Stimulated activated naive B cell treated with anti-CD40 and anti-IgM and Interleukin-4, amounts not matched to agents 10 μg/mL and 1 μg/mL and 100 μg/mL, for 72 hours (primary cell): ENCODE data around the gene XPO4.
"Not testable (repeated sequence)": the region's sequence is repeated elsewhere in the genome, so short reads cannot be mapped to it uniquely, and the experiment has no call there.

Experiments used
- ATAC-seq, 2 donors: fragments of 150-1000 bp; cut with Tn5 transposase; replicated peaks; 2 replicates each; pipeline ENCODE4 v1.10.0; 2021; ENCODE audit warnings: moderate library complexity in 1 of 2
- DNase-seq: peaks from one replicate; pipeline ENCODE4 v3.0.0; 2021
- H3K27ac Mint-ChIP-seq: one replicate; pipeline ENCODE4 v1.8.0; 2022; ENCODE audit warnings: mild to moderate bottlenecking, mixed read lengths
- H3K27me3 Mint-ChIP-seq, 2 donors: one replicate each; pipeline ENCODE4 v1.8.0; 2022; ENCODE audit warnings: mixed read lengths in 2 of 2
- H3K36me3 Mint-ChIP-seq, 2 donors: one replicate each; pipeline ENCODE4 v1.8.0; 2022; ENCODE audit warnings: mixed read lengths in 2 of 2, mild to moderate bottlenecking in 1 of 2
- H3K4me1 Mint-ChIP-seq, 2 donors: one replicate each; pipeline ENCODE4 v1.8.0; 2022; ENCODE audit warnings: mixed read lengths in 2 of 2, mild to moderate bottlenecking in 1 of 2
- H3K4me3 Mint-ChIP-seq, 2 donors: one replicate each; pipeline ENCODE4 v1.8.0; 2022; ENCODE audit warnings: mild to moderate bottlenecking in 2 of 2, mixed read lengths in 2 of 2, moderate library complexity in 1 of 2
- H3K9me3 Mint-ChIP-seq, 2 donors: one replicate each; pipeline ENCODE4 v1.8.0; 2022; ENCODE audit warnings: mixed read lengths in 2 of 2, mild to moderate bottlenecking in 1 of 2

The XPO4 gene

GRCh38 chr13:20869540-20869939 is 33.0 kb downstream of the XPO4 start:
- ATAC-seq (no peak), DNase-seq (no peak)
- Mint-ChIP-seq H3K9me3 (no peaks in the 10 kb centered on the region), H3K27ac (no peak overlapping the region), H3K4me3 (no peak overlapping the region), H3K36me3 (peaks cover 3 to 13% of the 10 kb centered on the region in 2 donors), H3K4me1 (peaks cover 10 to 37% of the 10 kb centered on the region in 2 donors), H3K27me3 (no peaks in the 10 kb centered on the region)

GRCh38 chr13:20867408-20867807 is 35.1 kb downstream of the XPO4 start:
- Mint-ChIP-seq H3K36me3 (peaks cover 4 to 16% of the 10 kb centered on the region in 2 donors), H3K4me3 (no peak overlapping the region), H3K9me3 (no peaks in the 10 kb centered on the region), H3K4me1 (peaks cover 6 to 16% of the 10 kb centered on the region in 2 donors), H3K27me3 (no peaks in the 10 kb centered on the region), H3K27ac (no peak overlapping the region)
- DNase-seq = no peak
- ATAC-seq = no peak

DNA sequence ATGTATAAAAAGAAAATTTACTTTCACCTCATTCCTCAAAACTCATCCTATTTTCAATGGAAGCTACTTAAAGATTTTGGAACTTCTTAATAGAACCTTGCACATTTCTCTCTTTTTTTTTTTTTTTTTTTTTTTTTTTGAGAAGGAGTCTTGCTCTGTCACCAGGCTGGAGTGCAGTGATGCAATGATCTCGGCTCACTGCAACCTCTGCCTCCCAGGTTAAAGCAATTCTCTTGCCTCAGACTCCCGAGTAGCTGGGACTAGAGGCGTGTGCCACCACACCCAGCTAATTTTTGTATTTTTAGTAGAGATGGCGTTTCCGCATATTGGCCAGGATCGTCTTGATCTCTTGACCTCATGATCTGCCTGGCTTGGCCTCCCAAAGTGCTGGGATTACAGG is 40.9 kb downstream of the XPO4 start:
- H3K9me3 Mint-ChIP-seq, H3K27me3 Mint-ChIP-seq, H3K4me1 Mint-ChIP-seq, ATAC-seq, H3K27ac Mint-ChIP-seq, H3K4me3 Mint-ChIP-seq, DNase-seq: not testable (repeated sequence)
- H3K36me3 Mint-ChIP-seq = peaks cover 18 to 36% of the 10 kb centered on the region in 2 donors

- DNase-seq (no peak), ATAC-seq (no peak)
- Mint-ChIP-seq H3K9me3 (no peaks in the 10 kb centered on the region), H3K27ac (no peak overlapping the region), H3K4me1 (peaks cover 0 to under 1% of the 10 kb centered on the region in 2 donors), H3K27me3 (no peaks in the 10 kb centered on the region), H3K4me3 (no peak overlapping the region), H3K36me3 (peaks cover 18 to 34% of the 10 kb centered on the region in 2 donors)
Observed at GRCh38 chr13:20860844-20861243, 41.7 kb downstream of the XPO4 start.

- Mint-ChIP-seq H3K9me3 (no peaks in the 10 kb centered on the region), H3K27ac (no peak overlapping the region), H3K4me3 (no peak overlapping the region), H3K27me3 (no peaks in the 10 kb centered on the region), H3K4me1 (no peaks in the 10 kb centered on the region), H3K36me3 (peaks cover 18 to 29% of the 10 kb centered on the region in 2 donors)
- ATAC-seq = no peak
- DNase-seq = no peak
Observed at GRCh38 chr13:20856650-20857049, 45.9 kb downstream of the XPO4 start.

DNA sequence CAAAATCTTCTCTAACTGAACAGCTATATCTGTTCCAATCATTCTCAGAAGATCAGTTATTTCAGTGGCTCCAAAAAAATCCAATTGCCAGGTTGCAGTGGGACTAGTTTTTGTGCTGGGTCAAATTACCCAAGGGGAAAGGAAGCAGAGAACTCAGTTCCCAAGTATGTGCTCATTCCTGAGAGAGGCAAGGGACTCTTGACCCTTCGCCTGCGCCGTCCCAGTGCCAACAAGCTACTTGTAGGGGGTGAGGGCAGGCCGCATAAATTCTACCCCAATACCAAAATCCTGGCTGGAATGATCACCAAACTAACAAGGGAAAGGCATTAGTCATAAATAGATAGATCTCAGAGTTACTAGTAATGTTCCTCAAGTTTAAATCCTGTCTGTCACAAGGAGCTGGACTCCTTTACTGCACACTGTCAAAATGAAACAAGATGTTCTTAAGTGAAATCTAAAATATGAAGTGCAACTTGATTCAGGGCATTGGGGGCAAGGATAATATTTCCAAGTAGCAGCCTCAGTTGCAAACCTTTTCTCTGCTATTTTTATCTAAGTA is 50.6 kb downstream of the XPO4 start:
- Mint-ChIP-seq H3K27ac (no peak overlapping the region), H3K27me3 (no peaks in the 10 kb centered on the region), H3K4me3 (no peak overlapping the region), H3K9me3 (no peaks in the 10 kb centered on the region), H3K36me3 (peaks cover 12 to 25% of the 10 kb centered on the region in 2 donors), H3K4me1 (no peaks in the 10 kb centered on the region)
- ATAC-seq = no peak
- no peak for DNase-seq

- H3K4me3 Mint-ChIP-seq = no peak overlapping the region
- ATAC-seq (no peak), DNase-seq (no peak)
- peaks cover 10 to 18% of the 10 kb centered on the region in 2 donors for H3K36me3 Mint-ChIP-seq
- H3K27me3 Mint-ChIP-seq = no peaks in the 10 kb centered on the region
- H3K4me1 Mint-ChIP-seq = no peaks in the 10 kb centered on the region
- H3K9me3 Mint-ChIP-seq = no peaks in the 10 kb centered on the region
- no peak overlapping the region for H3K27ac Mint-ChIP-seq
Observed at GRCh38 chr13:20848944-20849343, 53.6 kb downstream of the XPO4 start.

- Mint-ChIP-seq H3K4me3 (no peak overlapping the region), H3K9me3 (no peaks in the 10 kb centered on the region)
Observed at GRCh38 chr13:20848203-20848602, 54.3 kb downstream of the XPO4 start.

DNA sequence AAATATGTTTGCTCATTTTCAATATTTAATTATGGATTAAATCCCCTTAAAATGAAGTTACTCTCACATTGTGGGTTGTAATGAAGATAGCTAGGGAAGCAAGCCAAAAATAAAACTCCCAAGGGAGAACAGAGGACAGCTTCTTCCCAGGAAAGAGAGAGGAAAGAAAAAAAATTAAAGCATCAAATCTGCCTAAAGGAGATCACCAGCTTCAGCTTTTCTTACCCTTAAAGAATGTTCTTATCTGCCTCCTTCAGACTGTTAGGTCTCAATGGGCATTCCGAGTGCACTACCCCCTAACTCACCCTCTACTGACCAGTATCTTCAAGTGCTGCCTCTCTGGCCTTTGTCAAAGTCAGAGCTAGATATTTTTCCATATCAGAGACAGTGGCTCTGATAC is 55.2 kb downstream of the XPO4 start:
- Mint-ChIP-seq H3K4me1 (no peaks in the 10 kb centered on the region), H3K9me3 (no peaks in the 10 kb centered on the region), H3K27ac (no peak overlapping the region), H3K4me3 (no peak overlapping the region), H3K36me3 (peaks cover 8 to 20% of the 10 kb centered on the region in 2 donors), H3K27me3 (no peaks in the 10 kb centered on the region)
- no peak for DNase-seq
- no peak for ATAC-seq

More at GRCh38 chr13:20848203-20848602, 54.3 kb downstream of the XPO4 start:
- ATAC-seq (no peak), DNase-seq (no peak)
- H3K36me3 Mint-ChIP-seq = peaks cover 8 to 20% of the 10 kb centered on the region in 2 donors
- no peaks in the 10 kb centered on the region for H3K4me1 Mint-ChIP-seq
- no peaks in the 10 kb centered on the region for H3K27me3 Mint-ChIP-seq
- H3K27ac Mint-ChIP-seq = no peak overlapping the region

DNA sequence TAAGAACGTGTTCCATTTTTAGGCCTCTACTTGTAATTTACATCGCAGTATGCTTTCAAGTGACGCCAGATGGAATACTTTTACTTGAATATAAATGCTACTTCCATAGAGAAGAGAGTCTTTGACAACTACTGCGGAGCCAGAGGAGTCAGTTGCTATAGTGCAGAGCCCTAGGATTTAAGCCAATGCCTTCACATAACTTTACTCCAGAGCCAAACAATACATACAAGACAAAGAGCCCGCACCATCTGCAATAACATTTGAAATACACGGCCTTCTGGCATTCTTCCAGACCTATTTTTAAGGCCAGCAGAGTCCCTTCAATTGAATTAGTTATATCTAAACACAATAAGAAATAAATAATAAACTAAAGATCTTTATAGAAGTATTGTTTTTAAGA is 59.4 kb downstream of the XPO4 start:
- Mint-ChIP-seq H3K4me3 (no peak overlapping the region), H3K4me1 (no peaks in the 10 kb centered on the region), H3K27me3 (no peaks in the 10 kb centered on the region), H3K36me3 (peaks cover 17 to 31% of the 10 kb centered on the region in 2 donors), H3K9me3 (no peaks in the 10 kb centered on the region), H3K27ac (peak overlapping the region; percentile 25)
- DNase-seq = no peak
- ATAC-seq = no peak

- Mint-ChIP-seq H3K27ac (no peak overlapping the region), H3K27me3 (no peaks in the 10 kb centered on the region), H3K9me3 (no peaks in the 10 kb centered on the region), H3K36me3 (peaks cover 32 to 46% of the 10 kb centered on the region in 2 donors), H3K4me1 (peaks cover 0 to 2% of the 10 kb centered on the region in 2 donors), H3K4me3 (no peak overlapping the region)
- no peak for ATAC-seq
- no peak for DNase-seq
Observed at GRCh38 chr13:20840568-20840967, 62.0 kb downstream of the XPO4 start.

DNA sequence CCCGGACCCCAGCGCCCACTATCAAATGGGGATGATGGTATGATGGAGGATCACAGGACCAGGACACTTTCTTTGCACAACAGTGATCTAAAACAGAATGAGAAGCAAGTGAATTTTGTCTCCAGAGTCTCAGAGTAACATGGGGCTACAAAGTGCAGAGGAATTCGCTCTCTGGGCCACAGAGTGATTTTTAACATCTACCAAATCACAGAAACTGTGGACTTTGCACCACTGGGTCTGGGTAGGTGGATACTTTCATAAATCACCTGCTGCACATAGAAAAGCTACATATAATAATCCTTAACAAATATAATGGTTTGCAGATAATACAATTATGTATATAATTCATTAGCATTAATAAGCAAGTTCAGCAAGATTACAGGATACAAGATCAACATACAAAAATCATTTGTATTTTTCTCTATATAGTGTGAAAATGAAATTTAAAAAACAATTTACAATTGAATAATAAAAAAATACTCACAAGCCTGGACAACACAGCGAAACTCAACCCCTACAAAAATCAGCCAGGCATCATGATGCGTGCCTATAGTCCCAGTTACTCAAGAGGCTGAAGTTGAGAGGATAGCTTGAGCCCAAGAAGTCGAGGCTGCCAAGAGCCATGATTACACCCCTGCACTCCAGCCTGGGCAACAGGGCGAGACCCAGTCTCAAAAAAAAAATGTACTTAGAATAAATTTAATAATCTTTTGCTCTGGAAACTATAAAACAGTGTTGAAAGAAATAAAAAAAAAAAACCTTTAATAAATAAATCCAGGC is 68.5 kb downstream of the XPO4 start:
- H3K9me3 Mint-ChIP-seq = no peaks in the 10 kb centered on the region
- H3K27ac Mint-ChIP-seq = no peak overlapping the region
- H3K27me3 Mint-ChIP-seq = no peaks in the 10 kb centered on the region
- no peak for DNase-seq
- peaks cover 29 to 35% of the 10 kb centered on the region in 2 donors for H3K36me3 Mint-ChIP-seq
- ATAC-seq = no peak
- H3K4me3 Mint-ChIP-seq = no peak overlapping the region
- H3K4me1 Mint-ChIP-seq = peaks cover 0 to 2% of the 10 kb centered on the region in 2 donors

GRCh38 chr13:20832861-20833260 is 69.7 kb downstream of the XPO4 start:
- no peaks in the 10 kb centered on the region for H3K9me3 Mint-ChIP-seq

DNA sequence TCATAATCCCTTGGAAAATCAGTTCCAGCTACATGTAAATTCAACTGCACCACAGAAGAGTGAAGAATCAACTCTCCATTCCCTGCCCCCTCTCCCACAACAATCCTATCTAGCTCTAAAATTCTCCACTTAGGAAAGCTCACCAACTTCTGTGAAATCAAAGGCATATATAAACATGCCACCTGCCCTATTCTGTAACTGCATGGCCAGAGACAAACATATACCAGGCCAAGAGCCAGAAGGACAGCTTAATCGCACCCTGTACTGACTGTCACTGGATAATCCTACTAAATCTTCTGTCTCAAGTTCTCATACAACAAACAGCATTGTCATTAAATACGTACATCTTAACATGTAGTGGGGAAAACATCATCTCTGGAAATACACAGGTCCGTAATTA is 70.6 kb downstream of the XPO4 start:
- Mint-ChIP-seq H3K4me1 (peaks cover 6 to 7% of the 10 kb centered on the region in 2 donors), H3K27me3 (no peaks in the 10 kb centered on the region), H3K27ac (no peak overlapping the region), H3K4me3 (no peak overlapping the region), H3K36me3 (peaks cover 17 to 23% of the 10 kb centered on the region in 2 donors), H3K9me3 (no peaks in the 10 kb centered on the region)
- no peak for ATAC-seq
- DNase-seq = no peak

More at GRCh38 chr13:20832861-20833260, 69.7 kb downstream of the XPO4 start:
- Mint-ChIP-seq H3K4me1 (peaks cover 7 to 8% of the 10 kb centered on the region in 2 donors), H3K27me3 (no peaks in the 10 kb centered on the region), H3K27ac (no peak overlapping the region), H3K36me3 (peaks cover 24 to 29% of the 10 kb centered on the region in 2 donors), H3K4me3 (no peak overlapping the region)
- DNase-seq (no peak), ATAC-seq (no peak)

- Mint-ChIP-seq H3K4me3 (no peak overlapping the region), H3K9me3 (no peaks in the 10 kb centered on the region), H3K36me3 (peaks cover 12 to 18% of the 10 kb centered on the region in 2 donors), H3K27ac (no peak overlapping the region), H3K4me1 (peaks cover 6 to 7% of the 10 kb centered on the region in 2 donors), H3K27me3 (no peaks in the 10 kb centered on the region)
- ATAC-seq (no peak), DNase-seq (no peak)
Observed at GRCh38 chr13:20831254-20831653, 71.3 kb downstream of the XPO4 start.
